Naive thymus-derived CD4-positive, alpha-beta T cell (primary cell): ENCODE data around the gene DUS1L. TPM values are rescaled to one million over a fixed set of nuclear protein-coding genes. Genes with fewer than 3 reads are reported as not detected.

Experiments
- ATAC-seq: fragments of 150-1000 bp; cut with Tn5 transposase; 2 replicates; pipeline ENCODE4 v1.10.0; 2021; ENCODE audit warnings: mild to moderate bottlenecking, moderate library complexity
- CTCF ChIA-PET: fragments of 350-600 bp; sonication (Branson Sonifier 250); formaldehyde crosslinking; loops from one replicate; lab custom pipeline; 2021; ENCODE audit warnings: antibody characterized with exemption; lab: Charles Lee
- POLR2A ChIA-PET: fragments of 350-600 bp; sonication (Branson Sonifier 250); formaldehyde crosslinking; loops from one replicate; lab custom pipeline; 2021; ENCODE audit warnings: antibody characterized with exemption, inconsistent platforms; lab: Charles Lee
- DNase-seq, 9 donors: peaks; one replicate each; pipeline versions ENCODE4 v3.0.0 to v3.0.0-alpha.2; 2020 to 2022; ENCODE audit warnings: mixed read lengths in 1 of 9
- H3K27ac ChIP-seq: one replicate; pipeline ENCODE4 v1.7.0; 2013; ENCODE audit warnings: mild to moderate bottlenecking, low read depth, low read length, moderate library complexity
- H3K27me3 ChIP-seq, 2 donors: one replicate each; pipeline ENCODE4 v1.7.0; 2013; ENCODE audit warnings: low read length in 2 of 2, mild to moderate bottlenecking in 2 of 2, moderate library complexity in 2 of 2; ENCODE audit not compliant: control insufficient read depth in 2 of 2, insufficient read depth in 2 of 2
- H3K36me3 ChIP-seq, 3 experiments: 1 replicate in 2 of 3; 2 replicates in 1 of 3; pipeline ENCODE4 v1.7.0; 2013; ENCODE audit warnings: low read length in 3 of 3, mild to moderate bottlenecking in 3 of 3, moderate library complexity in 1 of 3; ENCODE audit not compliant: insufficient read depth in 3 of 3, control insufficient read depth in 2 of 3
- H3K4me1 ChIP-seq, 2 donors: one replicate each; pipeline ENCODE4 v1.7.0; 2013; ENCODE audit warnings: low read length in 2 of 2, mild to moderate bottlenecking in 2 of 2, moderate library complexity in 1 of 2; ENCODE audit not compliant: control insufficient read depth in 2 of 2, insufficient read depth in 2 of 2
- H3K4me3 ChIP-seq: 2 replicates; pipeline ENCODE4 v1.7.0; 2013; ENCODE audit warnings: mild to moderate bottlenecking, low read length
- H3K9me3 ChIP-seq, 3 experiments: 1 replicate in 2 of 3; 2 replicates in 1 of 3; pipeline ENCODE4 v1.7.0; 2013; ENCODE audit warnings: low read length in 3 of 3; ENCODE audit not compliant: control insufficient read depth in 2 of 3
- H3K27ac Mint-ChIP-seq, 9 donors: one replicate each; pipeline ENCODE4 v1.8.0; 2020 to 2022; ENCODE audit warnings: mixed read lengths in 9 of 9, mild to moderate bottlenecking in 8 of 9, moderate library complexity in 5 of 9, inconsistent platforms in 2 of 9
- H3K27me3 Mint-ChIP-seq, 5 donors: one replicate each; pipeline ENCODE4 v1.8.0; 2021 to 2022; ENCODE audit warnings: mixed read lengths in 5 of 5, mild to moderate bottlenecking in 1 of 5
- H3K36me3 Mint-ChIP-seq, 5 donors: one replicate each; pipeline ENCODE4 v1.8.0; 2020 to 2022; ENCODE audit warnings: mixed read lengths in 5 of 5, mild to moderate bottlenecking in 3 of 5, inconsistent platforms in 1 of 5
- H3K4me1 Mint-ChIP-seq, 7 donors: one replicate each; pipeline ENCODE4 v1.8.0; 2020 to 2022; ENCODE audit warnings: mixed read lengths in 7 of 7, mild to moderate bottlenecking in 3 of 7, inconsistent platforms in 1 of 7
- H3K4me3 Mint-ChIP-seq, 10 donors: one replicate each; pipeline ENCODE4 v1.8.0; 2020 to 2022; ENCODE audit warnings: mild to moderate bottlenecking in 10 of 10, mixed read lengths in 10 of 10, moderate library complexity in 6 of 10, inconsistent platforms in 2 of 10
- H3K9me3 Mint-ChIP-seq, 11 donors: one replicate each; pipeline ENCODE4 v1.8.0; 2020 to 2022; ENCODE audit warnings: mixed read lengths in 11 of 11, mild to moderate bottlenecking in 4 of 11, inconsistent platforms in 1 of 11, moderate library complexity in 1 of 11
- intact Hi-C, 2 donors: fragments of 100-400 bp; cut with micrococcal nuclease; formaldehyde crosslinking; loops; one replicate each; pipeline ENCODE4 v1.15.1; 2023
- polyA plus RNA-seq, 2 donors: library from polyadenylated mRNA; unstranded; fragments of 300-500 nt; fragmentation: Illumina TruSeq; gene quantifications; one replicate each; pipeline ENCODE4 v1.2.3, GENCODE V29; 2021
- total RNA-seq, 6 experiments: library from RNA in 5 of 6; stranded (reverse) in 5 of 6; gene quantifications; 1 replicate in 5 of 6; 2 replicates in 1 of 6; pipeline ENCODE4 v1.2.3 and lab custom pipeline; 2021 to 2026

DUS1L gene
- total and polyA plus RNA-seq, 7 experiments from 2014 or later = 52.9 to 157 (median 143) TPM

- H3K4me1 ChIP-seq = no peaks in the 10 kb centered on the region
- no peak for ATAC-seq
- no peak overlapping the region for H3K27ac ChIP-seq
- no peak overlapping the region for H3K27ac Mint-ChIP-seq
- no peaks in the 10 kb centered on the region for H3K27me3 Mint-ChIP-seq
- H3K4me1 Mint-ChIP-seq = no peaks in the 10 kb centered on the region
- H3K4me3 ChIP-seq = no peak overlapping the region
- CTCF ChIA-PET = no interaction called here
- peak in 2 of 9 donors; percentile 10 for DNase-seq
- H3K9me3 ChIP-seq = no peaks in the 10 kb centered on the region
- no peaks in the 10 kb centered on the region for H3K9me3 Mint-ChIP-seq
- POLR2A ChIA-PET = no interaction called here
- peaks cover 0 to 3% (median 0%) of the 10 kb centered on the region in 5 donors for H3K36me3 Mint-ChIP-seq
- H3K36me3 ChIP-seq = peaks cover 0 to 96% (median 5%) of the 10 kb centered on the region in 3 experiments
- intact Hi-C loops = loop anchor here in 1 of 2 donors (10.0 kb wide), 1 partner anchor 55 kb away; the partner anchor contains the start of genes DCXR and RAC3
- no peaks in the 10 kb centered on the region for H3K27me3 ChIP-seq
- H3K4me3 Mint-ChIP-seq = no peak overlapping the region
Measured at GRCh38 chr17:82089723-82090548, 24.3 kb upstream of the DUS1L start.

- no peak overlapping the region for H3K27ac ChIP-seq
- no peak overlapping the region for H3K4me3 Mint-ChIP-seq
- peaks cover 0 to 3% (median 0%) of the 10 kb centered on the region in 5 donors for H3K36me3 Mint-ChIP-seq
- intact Hi-C loops = no loop called here
- DNase-seq (peak in 1 of 9 donors; percentile 10), ATAC-seq (no peak)
- H3K9me3 ChIP-seq = no peaks in the 10 kb centered on the region
- H3K4me3 ChIP-seq = no peak overlapping the region
- peaks cover 0 to 99% (median 5%) of the 10 kb centered on the region in 3 experiments for H3K36me3 ChIP-seq
- H3K4me1 ChIP-seq = no peaks in the 10 kb centered on the region
- no peaks in the 10 kb centered on the region for H3K4me1 Mint-ChIP-seq
- ChIA-PET POLR2A (no interaction called here), CTCF (no interaction called here)
- no peaks in the 10 kb centered on the region for H3K9me3 Mint-ChIP-seq
- H3K27me3 ChIP-seq = no peaks in the 10 kb centered on the region
- H3K27me3 Mint-ChIP-seq = no peaks in the 10 kb centered on the region
- H3K27ac Mint-ChIP-seq = no peak overlapping the region
Measured at GRCh38 chr17:82088838-82089722, 23.5 kb upstream of the DUS1L start.

GRCh38 chr17:82087961-82088837 lies 22.6 kb upstream of the DUS1L start:
- intact Hi-C loops = no loop called here
- Histone ChIP-seq H3K27ac (no peak overlapping the region), H3K4me1 (no peaks in the 10 kb centered on the region), H3K4me3 (no peak overlapping the region), H3K36me3 (peaks cover 0 to 100% (median 5%) of the 10 kb centered on the region in 3 experiments), H3K9me3 (no peaks in the 10 kb centered on the region), H3K27me3 (no peaks in the 10 kb centered on the region)
- peak overlapping the region in 2 of 9 donors; percentile 9 to 43 for H3K27ac Mint-ChIP-seq
- peaks cover 0 to 7% (median 0%) of the 10 kb centered on the region in 5 donors for H3K36me3 Mint-ChIP-seq
- ChIA-PET CTCF (no interaction called here), POLR2A (no interaction called here)
- H3K4me1 Mint-ChIP-seq = no peaks in the 10 kb centered on the region
- H3K4me3 Mint-ChIP-seq = no peak overlapping the region
- ATAC-seq (no peak), DNase-seq (peak in 1 of 9 donors; percentile 14)
- H3K27me3 Mint-ChIP-seq = no peaks in the 10 kb centered on the region
- H3K9me3 Mint-ChIP-seq = no peaks in the 10 kb centered on the region

- Histone ChIP-seq H3K27ac (no peak overlapping the region), H3K36me3 (peaks cover 0 to 100% (median 6%) of the 10 kb centered on the region in 3 experiments), H3K4me3 (no peak overlapping the region), H3K27me3 (no peaks in the 10 kb centered on the region), H3K4me1 (no peaks in the 10 kb centered on the region), H3K9me3 (no peaks in the 10 kb centered on the region)
- DNase-seq (peak in 1 of 9 donors; percentile 9), ATAC-seq (no peak)
- Mint-ChIP-seq H3K36me3 (peaks cover 0 to 9% (median 0%) of the 10 kb centered on the region in 5 donors), H3K4me3 (no peak overlapping the region), H3K9me3 (no peaks in the 10 kb centered on the region), H3K4me1 (no peaks in the 10 kb centered on the region), H3K27ac (no peak overlapping the region), H3K27me3 (no peaks in the 10 kb centered on the region)
- CTCF ChIA-PET = no interaction called here
- intact Hi-C loops = no loop called here
- POLR2A ChIA-PET = no interaction called here
Measured at GRCh38 chr17:82086941-82087906, 21.6 kb upstream of the DUS1L start.

GRCh38 chr17:82085931-82086764 lies 20.5 kb upstream of the DUS1L start:
- no peaks in the 10 kb centered on the region for H3K4me1 ChIP-seq
- CTCF ChIA-PET = no interaction called here
- H3K27me3 Mint-ChIP-seq = no peaks in the 10 kb centered on the region
- POLR2A ChIA-PET = no interaction called here
- peaks cover 0 to 9% (median 0%) of the 10 kb centered on the region in 5 donors for H3K36me3 Mint-ChIP-seq
- H3K4me3 Mint-ChIP-seq = no peak overlapping the region
- intact Hi-C loops = no loop called here
- no peaks in the 10 kb centered on the region for H3K4me1 Mint-ChIP-seq
- no peak for ATAC-seq
- no peak overlapping the region for H3K4me3 ChIP-seq
- no peaks in the 10 kb centered on the region for H3K27me3 ChIP-seq
- no peaks in the 10 kb centered on the region for H3K9me3 ChIP-seq
- no peak overlapping the region for H3K27ac ChIP-seq
- no peaks in the 10 kb centered on the region for H3K9me3 Mint-ChIP-seq
- H3K27ac Mint-ChIP-seq = no peak overlapping the region
- peaks cover 0 to 99% (median 8%) of the 10 kb centered on the region in 3 experiments for H3K36me3 ChIP-seq
- DNase-seq = no peak
